Activated CD4-positive, alpha-beta memory T cell treated with anti-CD3 and anti-CD28 coated beads for 36 hours (primary cell): Measurements from ENCODE around the gene RRP9. TPM values are rescaled to one million over a fixed set of nuclear protein-coding genes. Genes with fewer than 3 reads are reported as not detected.
"Not testable (repeated sequence)": the region's sequence is repeated elsewhere in the genome, so short reads cannot be mapped to it uniquely, and the experiment has no call there.

Source experiments
- CTCF ChIA-PET: fragments of 350-600 bp; sonication (Branson Sonifier 250); formaldehyde crosslinking; loops from one replicate; lab custom pipeline; 2021; ENCODE audit warnings: antibody characterized with exemption, inconsistent platforms; lab: Charles Lee
- POLR2A ChIA-PET: fragments of 350-600 bp; sonication (Branson Sonifier 250); formaldehyde crosslinking; loops from one replicate; lab custom pipeline; 2021; ENCODE audit warnings: antibody characterized with exemption; lab: Charles Lee
- DNase-seq: peaks from one replicate; pipeline ENCODE4 v3.0.0-alpha.2; 2020
- H3K27ac Mint-ChIP-seq: one replicate; pipeline ENCODE4 v1.8.0; 2021; ENCODE audit warnings: mixed read lengths
- H3K27me3 Mint-ChIP-seq: one replicate; pipeline ENCODE4 v1.8.0; 2021; ENCODE audit warnings: mixed read lengths
- H3K36me3 Mint-ChIP-seq: one replicate; pipeline ENCODE4 v1.8.0; 2021; ENCODE audit warnings: mixed read lengths
- H3K4me1 Mint-ChIP-seq: one replicate; pipeline ENCODE4 v1.8.0; 2021; ENCODE audit warnings: low read depth, mixed read lengths
- H3K4me3 Mint-ChIP-seq: one replicate; pipeline ENCODE4 v1.8.0; 2021; ENCODE audit warnings: mild to moderate bottlenecking, mixed read lengths
- H3K9me3 Mint-ChIP-seq: one replicate; pipeline ENCODE4 v1.8.0; 2021; ENCODE audit warnings: mixed read lengths
- intact Hi-C: fragments of 100-400 bp; cut with micrococcal nuclease; formaldehyde crosslinking; loops from one replicate; pipeline ENCODE4 v1.15.1; 2023
- total RNA-seq, 2 experiments: library from RNA; stranded (reverse); gene quantifications; one replicate each; pipeline ENCODE4 v1.2.3, GENCODE V29; 2021

Gene RRP9
- total RNA-seq = 10 to 100 TPM; 32.3 to 35.4 TPM

GRCh38 chr3:51941798-51942602 is at the start of gene RRP9, which contains the start of gene PARP3:
RRP9 (minus strand) TSS chr3:51941904; CDS start chr3:51941867, 37 bp downstream.
PARP3 (plus strand) TSS chr3:51942363; CDS start chr3:51943356, 993 bp downstream.
- Mint-ChIP-seq H3K27ac (peak within 1 kb of the TSS; percentile 83), H3K9me3 (no peaks in the 10 kb centered on the region), H3K4me3 (peak within 1 kb of the TSS; percentile 87), H3K27me3 (no peaks in the 10 kb centered on the region), H3K36me3 (peaks cover 12% of the 10 kb centered on the region), H3K4me1 (peaks cover 29% of the 10 kb centered on the region)
- POLR2A ChIA-PET = interaction anchor here (0.5 to 3.9 kb wide), 11 partner anchors 9 to 115 kb away, joined by 3 to 20 read pairs (median 3); partner anchors contain the start of genes ABHD14A, ABHD14B, ACY1 and RPL29
- intact Hi-C loops = loop anchor here (1.0 to 10.0 kb wide), 10 partner anchors 32 to 551 kb away; partner anchors contain the start of genes ABHD14B, POC1A, RBM15B and TEX264
- DNase-seq = peak; percentile 100
- CTCF ChIA-PET = interaction anchor here (0.6 to 3.1 kb wide), 27 partner anchors 9 to 518 kb away, joined by 3 to 64 read pairs (median 6); partner anchors contain the start of genes ABHD14A, ABHD14B, ACY1 and DUSP7

- H3K27me3 Mint-ChIP-seq, H3K9me3 Mint-ChIP-seq, intact Hi-C loops, H3K27ac Mint-ChIP-seq, H3K4me3 Mint-ChIP-seq, DNase-seq: not testable (repeated sequence)
- ChIA-PET CTCF (interaction anchor here (0.9 to 5.8 kb wide), 2 partner anchors 8 to 82 kb away, joined by 3 to 42 read pairs; partner anchors contain the start of gene ACY1), POLR2A (interaction anchor here (1.2 to 3.2 kb wide), 2 partner anchors 7 to 49 kb away, joined by 3 to 27 read pairs; partner anchors contain the start of genes ACY1, PARP3 and RRP9)
- H3K36me3 Mint-ChIP-seq = peaks cover 43% of the 10 kb centered on the region
- peaks cover 31% of the 10 kb centered on the region for H3K4me1 Mint-ChIP-seq
Observed at GRCh38 chr3:51990501-51990971, 48.8 kb upstream of the RRP9 start.

GRCh38 chr3:51988286-51989146 is 46.8 kb upstream of the RRP9 start:
- intact Hi-C loops = no loop called here

GRCh38 chr3:51987568-51987967 is 45.9 kb upstream of the RRP9 start:
- no peak for DNase-seq
- Mint-ChIP-seq H3K9me3 (no peaks in the 10 kb centered on the region), H3K4me1 (peaks cover 29% of the 10 kb centered on the region), H3K36me3 (peaks cover 13% of the 10 kb centered on the region), H3K27ac (no peak overlapping the region), H3K4me3 (no peak overlapping the region), H3K27me3 (no peaks in the 10 kb centered on the region)
- CTCF ChIA-PET = no interaction called here
- POLR2A ChIA-PET = no interaction called here
- intact Hi-C loops = no loop called here

More at GRCh38 chr3:51988286-51989146, 46.8 kb upstream of the RRP9 start:
- DNase-seq = no peak
- ChIA-PET CTCF (no interaction called here), POLR2A (interaction anchor here (0.6 kb wide), 1 partner anchor 312 kb away, joined by 3 read pairs; no protein-coding TSS in a partner anchor)
- H3K4me1 Mint-ChIP-seq = peaks cover 32% of the 10 kb centered on the region
- H3K36me3 Mint-ChIP-seq = peaks cover 23% of the 10 kb centered on the region
- H3K4me3 Mint-ChIP-seq = no peak overlapping the region
- no peak overlapping the region for H3K27ac Mint-ChIP-seq
- no peaks in the 10 kb centered on the region for H3K27me3 Mint-ChIP-seq
- H3K9me3 Mint-ChIP-seq = no peaks in the 10 kb centered on the region

GRCh38 chr3:51986010-51986947 is 44.6 kb upstream of the RRP9 start:
- H3K36me3 Mint-ChIP-seq = peaks cover 5% of the 10 kb centered on the region
- POLR2A ChIA-PET = interaction anchor here (1.8 kb wide), 1 partner anchor 9 kb away, joined by 10 read pairs; the partner anchor contains the start of gene RPL29
- no peak for DNase-seq
- no peaks in the 10 kb centered on the region for H3K9me3 Mint-ChIP-seq
- H3K4me1 Mint-ChIP-seq = peaks cover 28% of the 10 kb centered on the region
- no peak overlapping the region for H3K27ac Mint-ChIP-seq
- intact Hi-C loops = no loop called here
- no peak overlapping the region for H3K4me3 Mint-ChIP-seq
- H3K27me3 Mint-ChIP-seq = no peaks in the 10 kb centered on the region
- CTCF ChIA-PET = interaction anchor here (1.4 kb wide), 1 partner anchor 12 kb away, joined by 4 read pairs; the partner anchor contains the start of gene ABHD14B

- POLR2A ChIA-PET = interaction anchor here (3.0 to 3.1 kb wide), 2 partner anchors 7 to 11 kb away, joined by 27 to 30 read pairs; partner anchors contain the start of genes ABHD14A and ABHD14B
- Mint-ChIP-seq H3K27ac (peak overlapping the region; percentile 58), H3K4me3 (peak overlapping the region; percentile 34), H3K36me3 (no peaks in the 10 kb centered on the region), H3K4me1 (peaks cover 28% of the 10 kb centered on the region), H3K27me3 (no peaks in the 10 kb centered on the region), H3K9me3 (no peaks in the 10 kb centered on the region)
- intact Hi-C loops = no loop called here
- DNase-seq = no peak
- CTCF ChIA-PET = interaction anchor here (4.0 kb wide), 1 partner anchor 11 kb away, joined by 55 read pairs; the partner anchor contains the start of genes ABHD14A and ABHD14B
Observed at GRCh38 chr3:51985063-51985462, 43.4 kb upstream of the RRP9 start.

- ChIA-PET POLR2A (interaction anchor here (1.2 to 3.2 kb wide), 4 partner anchors 8 to 170 kb away, joined by 3 to 45 read pairs (median 28); partner anchors contain the start of genes ABHD14A, ABHD14B, POC1A and RPL29), CTCF (interaction anchor here (1.2 to 4.0 kb wide), 5 partner anchors 9 to 170 kb away, joined by 3 to 55 read pairs (median 26); partner anchors contain the start of genes ABHD14A, ABHD14B, PARP3 and POC1A)
- intact Hi-C loops = loop anchor here (5.0 kb wide), 1 partner anchor 73 kb away; the partner anchor contains the start of gene DUSP7
- H3K36me3 Mint-ChIP-seq = no peaks in the 10 kb centered on the region
- H3K27me3 Mint-ChIP-seq = no peaks in the 10 kb centered on the region
- no peaks in the 10 kb centered on the region for H3K9me3 Mint-ChIP-seq
- peaks cover 28% of the 10 kb centered on the region for H3K4me1 Mint-ChIP-seq
- no peak for DNase-seq
- peak overlapping the region; percentile 88 for H3K27ac Mint-ChIP-seq
- peak overlapping the region; percentile 88 for H3K4me3 Mint-ChIP-seq
Observed at GRCh38 chr3:51984269-51984647, 42.6 kb upstream of the RRP9 start.

- POLR2A ChIA-PET = interaction anchor here (1.2 to 3.2 kb wide), 6 partner anchors 8 to 170 kb away, joined by 3 to 45 read pairs (median 18); partner anchors contain the start of genes ABHD14A, ABHD14B, PARP3 and PCBP4
- no peak for DNase-seq
- CTCF ChIA-PET = interaction anchor here (0.8 to 4.0 kb wide), 14 partner anchors 10 to 236 kb away, joined by 3 to 55 read pairs (median 4); partner anchors contain the start of genes ABHD14A, ABHD14B, PARP3 and PCBP4
- Mint-ChIP-seq H3K27me3 (no peaks in the 10 kb centered on the region), H3K9me3 (no peaks in the 10 kb centered on the region), H3K27ac (peak overlapping the region; percentile 88), H3K36me3 (no peaks in the 10 kb centered on the region), H3K4me1 (peaks cover 28% of the 10 kb centered on the region), H3K4me3 (peak overlapping the region; percentile 88)
- intact Hi-C loops = loop anchor here (1.0 to 5.0 kb wide), 3 partner anchors 8 to 74 kb away; partner anchors contain the start of genes ABHD14A, DUSP7 and RPL29
Observed at GRCh38 chr3:51983578-51984268, 42.0 kb upstream of the RRP9 start.

GRCh38 chr3:51982838-51983577 is 41.3 kb upstream of the RRP9 start, which contains the start of gene ACY1:
ACY1 (plus strand) TSS chr3:51983535; CDS start chr3:51984065, 530 bp downstream.
- peak; percentile 85 for DNase-seq
- no peaks in the 10 kb centered on the region for H3K9me3 Mint-ChIP-seq
- ChIA-PET CTCF (interaction anchor here (0.8 to 4.0 kb wide), 16 partner anchors 9 to 237 kb away, joined by 3 to 55 read pairs (median 4); partner anchors contain the start of genes ABHD14A, ABHD14B, PARP3 and PCBP4), POLR2A (interaction anchor here (0.6 to 3.2 kb wide), 10 partner anchors 9 to 171 kb away, joined by 3 to 45 read pairs (median 9); partner anchors contain the start of genes ABHD14A, ABHD14B, PARP3 and PCBP4)
- H3K36me3 Mint-ChIP-seq = no peaks in the 10 kb centered on the region
- H3K27ac Mint-ChIP-seq = peak within 1 kb of the TSS; percentile 88
- peaks cover 28% of the 10 kb centered on the region for H3K4me1 Mint-ChIP-seq
- intact Hi-C loops = loop anchor here (1.0 to 5.0 kb wide), 3 partner anchors 8 to 74 kb away; partner anchors contain the start of genes ABHD14A, DUSP7 and RPL29
- H3K4me3 Mint-ChIP-seq = peak within 1 kb of the TSS; percentile 88
- no peaks in the 10 kb centered on the region for H3K27me3 Mint-ChIP-seq
